ENCODE measurements around the gene LDHD.

- TF ChIP-seq HDAC2 (IDR thresholded peaks at IDR 0.05) (no peak), CEBPZ (IDR thresholded peaks at IDR 0.05; ENCODE audit: low read depth, low read length) (no peak), EZH2 (IDR thresholded peaks at IDR 0.05; ENCODE audit: borderline replicate concordance, control insufficient read depth, low read depth, low read length) (no peak), ZNF217 (IDR thresholded peaks at IDR 0.05) (no peak), JUND (IDR thresholded peaks at IDR 0.05; ENCODE audit: low read depth, low read length) (no peak), SPI1 (IDR thresholded peaks at IDR 0.05; ENCODE audit: borderline replicate concordance, insufficient read depth, low read depth, low read length) (no peak), SP1 (IDR thresholded peaks at IDR 0.05; ENCODE audit: low read depth, low read length) (no peak)
- TF ChIP-seq, protein P1, sequence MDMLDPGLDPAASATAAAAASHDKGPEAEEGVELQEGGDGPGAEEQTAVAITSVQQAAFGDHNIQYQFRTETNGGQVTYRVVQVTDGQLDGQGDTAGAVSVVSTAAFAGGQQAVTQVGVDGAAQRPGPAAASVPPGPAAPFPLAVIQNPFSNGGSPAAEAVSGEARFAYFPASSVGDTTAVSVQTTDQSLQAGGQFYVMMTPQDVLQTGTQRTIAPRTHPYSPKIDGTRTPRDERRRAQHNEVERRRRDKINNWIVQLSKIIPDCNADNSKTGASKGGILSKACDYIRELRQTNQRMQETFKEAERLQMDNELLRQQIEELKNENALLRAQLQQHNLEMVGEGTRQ (IDR thresholded peaks at IDR 0.05; ENCODE audit: borderline replicate concordance, low read depth, low read length) = no peak
These were observed 29.1 kb downstream of the LDHD start for GRCh38 chr16:75087375-75087979.
